Colon (tissue), 2 donors: ENCODE results near the gene UCK2.
"Not testable (repeated sequence)": the region's sequence is repeated elsewhere in the genome, so short reads cannot be mapped to it uniquely, and the experiment has no call there.

Source experiments
- FAIRE-seq: peaks from 2 replicates; lab custom pipeline; 2012; peaks lifted over from hg19 to GRCh38; lab: Jason Lieb, UNC
- donor health status: control.
- donor health status: control.

The UCK2 gene

GRCh38 chr1:165827268-165828102 lies at the start of gene UCK2:
TSS of gene UCK2 (plus strand) at chr1:165827614. CDS start at chr1:165827834, 220 bp downstream.
- no peak for FAIRE-seq

- not testable (repeated sequence) for FAIRE-seq
Observed at GRCh38 chr1:165778197-165778596, 49.2 kb upstream of the UCK2 start.

GRCh38 chr1:165783519-165783918 lies 43.9 kb upstream of the UCK2 start:
- FAIRE-seq = not testable (repeated sequence)

GRCh38 chr1:165787741-165788140 lies 39.7 kb upstream of the UCK2 start:
- FAIRE-seq = no peak

- FAIRE-seq = no peak
Observed at GRCh38 chr1:165793951-165794350, 33.5 kb upstream of the UCK2 start.

- FAIRE-seq = no peak
Observed at GRCh38 chr1:165795894-165796293, 31.5 kb upstream of the UCK2 start.

GRCh38 chr1:165799387-165799786 lies 28.0 kb upstream of the UCK2 start:
- FAIRE-seq = no peak

- FAIRE-seq = not testable (repeated sequence)
Observed at GRCh38 chr1:165804513-165804912, 22.9 kb upstream of the UCK2 start.

- FAIRE-seq = no peak
Observed at GRCh38 chr1:165807613-165808012, 19.8 kb upstream of the UCK2 start.

- FAIRE-seq = no peak
Observed at GRCh38 chr1:165815725-165816124, 11.7 kb upstream of the UCK2 start.

GRCh38 chr1:165816157-165816556 lies 11.3 kb upstream of the UCK2 start:
- FAIRE-seq = no peak

GRCh38 chr1:165816826-165817497 lies 10.5 kb upstream of the UCK2 start:
- FAIRE-seq = no peak

GRCh38 chr1:165823552-165824268 lies 3.7 kb upstream of the UCK2 start:
- no peak for FAIRE-seq

GRCh38 chr1:165824269-165824643 lies 3.2 kb upstream of the UCK2 start:
- no peak for FAIRE-seq

GRCh38 chr1:165826565-165827267 lies 698 bp upstream of the UCK2 start:
- FAIRE-seq = no peak

- FAIRE-seq = no peak
Observed at GRCh38 chr1:165828103-165828668, 772 bp downstream of the UCK2 start.

- FAIRE-seq = no peak
Observed at GRCh38 chr1:165828669-165829329, 1.4 kb downstream of the UCK2 start.

GRCh38 chr1:165829888-165830287 lies 2.5 kb downstream of the UCK2 start:
- no peak for FAIRE-seq

GRCh38 chr1:165831146-165831545 lies 3.7 kb downstream of the UCK2 start:
- no peak for FAIRE-seq

GRCh38 chr1:165832902-165833301 lies 5.5 kb downstream of the UCK2 start:
- FAIRE-seq = no peak

- FAIRE-seq = no peak
Observed at GRCh38 chr1:165833358-165833757, 5.9 kb downstream of the UCK2 start.
